GM23338 (cell line): ENCODE data around the gene SNRNP200. TPM values are rescaled to one million over a fixed set of nuclear protein-coding genes. Genes with fewer than 3 reads are reported as not detected.

Experiments
- ATAC-seq: fragments of 200-7000 bp; cut with Tn5 transposase; 3 replicates; pipeline ENCODE4 v1.9.1; 2020
- DNase-seq: peaks from one replicate; pipeline ENCODE4 v3.0.0-alpha.2; 2015; ENCODE audit warnings: low spot score
- H2AFZ ChIP-seq: fragments of 200-600 bp; sonication (generic); 2 replicates; pipeline ENCODE4 v1.8.0; 2016; ENCODE audit warnings: antibody characterized with exemption, mild to moderate bottlenecking, moderate library complexity
- H3F3A ChIP-seq: fragments of 200-600 bp; sonication (generic); replicated peaks from 2 replicates; pipeline ENCODE4 v1.8.0; 2017; ENCODE audit warnings: antibody characterized with exemption, mixed run types, low read depth
- H3K27ac ChIP-seq: fragments of 200-600 bp; sonication (generic); 2 replicates; pipeline ENCODE4 v1.6.1; 2016; ENCODE audit warnings: low read depth
- H3K27me3 ChIP-seq: fragments of 200-600 bp; sonication (generic); 2 replicates; pipeline ENCODE4 v1.8.0; 2016; ENCODE audit warnings: mild to moderate bottlenecking, mixed run types, moderate library complexity; ENCODE audit not compliant: insufficient read depth
- H3K36me3 ChIP-seq: fragments of 200-600 bp; sonication (generic); 2 replicates; pipeline ENCODE4 v1.8.0; 2016; ENCODE audit warnings: mild to moderate bottlenecking; ENCODE audit not compliant: insufficient read depth
- H3K4me1 ChIP-seq: fragments of 200-600 bp; sonication (generic); 2 replicates; pipeline ENCODE4 v1.8.0; 2016; ENCODE audit warnings: mild to moderate bottlenecking, moderate library complexity; ENCODE audit not compliant: insufficient read depth
- H3K4me2 ChIP-seq: fragments of 200-600 bp; sonication (generic); 2 replicates; pipeline ENCODE4 v1.7.1; 2017; ENCODE audit warnings: mixed run types
- H3K4me3 ChIP-seq: fragments of 200-600 bp; sonication (generic); 2 replicates; pipeline ENCODE4 v1.6.1; 2016; ENCODE audit warnings: mixed run types
- H3K79me2 ChIP-seq: fragments of 200-600 bp; sonication (generic); replicated peaks from 2 replicates; pipeline ENCODE4 v1.8.0; 2017; ENCODE audit warnings: mild to moderate bottlenecking; ENCODE audit not compliant: insufficient read depth
- H3K9me2 ChIP-seq: fragments of 200-600 bp; sonication (generic); 2 replicates; pipeline ENCODE4 v1.8.0; 2017; ENCODE audit not compliant: insufficient read depth
- H4K20me1 ChIP-seq: fragments of 200-600 bp; sonication (generic); replicated peaks from 2 replicates; pipeline ENCODE4 v1.8.0; 2017; ENCODE audit warnings: mild to moderate bottlenecking; ENCODE audit not compliant: insufficient read depth
- H3K27ac Mint-ChIP-seq: 2 replicates; pipeline ENCODE4 v1.8.0; 2020; ENCODE audit warnings: inconsistent platforms, mild to moderate bottlenecking, moderate library complexity, mixed read lengths
- H3K27me3 Mint-ChIP-seq: 3 replicates; pipeline ENCODE4 v1.8.0; 2022; ENCODE audit warnings: low read depth, mild to moderate bottlenecking, moderate library complexity, mixed read lengths, inconsistent platforms; ENCODE audit not compliant: insufficient read depth, poor library complexity
- H3K36me3 Mint-ChIP-seq: 3 replicates; pipeline ENCODE4 v1.8.0; 2021; ENCODE audit warnings: low read depth, mild to moderate bottlenecking, inconsistent platforms, moderate library complexity, mixed read lengths
- H3K4me1 Mint-ChIP-seq: 3 replicates; pipeline ENCODE4 v1.8.0; 2020; ENCODE audit warnings: mild to moderate bottlenecking, inconsistent platforms, mixed read lengths
- H3K4me3 Mint-ChIP-seq: 3 replicates; pipeline ENCODE4 v1.8.0; 2021; ENCODE audit warnings: moderate library complexity, mild to moderate bottlenecking, inconsistent platforms, mixed read lengths
- H3K9me3 Mint-ChIP-seq: 3 replicates; pipeline ENCODE4 v1.8.0; 2020; ENCODE audit warnings: moderate library complexity, mild to moderate bottlenecking, inconsistent platforms, mixed read lengths
- CREB1 ChIP-seq: fragments of 250-450 bp; sonication (Bioruptor Pico); IDR thresholded peaks from 2 replicates; pipeline ENCODE4 v1.5.0; 2020; ENCODE audit warnings: low read depth, mild to moderate bottlenecking, moderate library complexity
- EZH2 ChIP-seq: fragments of 200-600 bp; sonication (generic); IDR thresholded peaks from one replicate; pipeline ENCODE4 v1.8.0; 2017; ENCODE audit warnings: antibody characterized with exemption, mild to moderate bottlenecking, low read depth; ENCODE audit not compliant: unreplicated experiment
- EZH2phosphoT487 ChIP-seq: fragments of 200-600 bp; sonication (generic); IDR thresholded peaks from one replicate; pipeline ENCODE4 v1.8.1; 2018; ENCODE audit warnings: antibody characterized with exemption; ENCODE audit not compliant: unreplicated experiment
- JUNB ChIP-seq: IDR thresholded peaks from one replicate; pipeline ENCODE4 v1.6.1; 2016; ENCODE audit warnings: antibody characterized with exemption; ENCODE audit not compliant: unreplicated experiment
- NANOG ChIP-seq: IDR thresholded peaks from 2 replicates; pipeline ENCODE4 v1.6.1; 2016; ENCODE audit warnings: antibody characterized with exemption, borderline replicate concordance
- POLR2AphosphoS5 ChIP-seq: IDR thresholded peaks from 2 replicates; pipeline ENCODE4 v1.6.1; 2016; ENCODE audit warnings: antibody characterized with exemption, low read depth
- STAT1 ChIP-seq: IDR thresholded peaks from one replicate; pipeline ENCODE4 v1.6.1; 2016; ENCODE audit warnings: antibody characterized with exemption; ENCODE audit not compliant: unreplicated experiment
- ZNF114 ChIP-seq: fragments of 250-450 bp; sonication (Bioruptor Pico); IDR thresholded peaks from 2 replicates; pipeline ENCODE4 v1.5.0; 2020; ENCODE audit warnings: mild to moderate bottlenecking, moderate library complexity
- ZNF331 ChIP-seq: fragments of 250-450 bp; sonication (Bioruptor Pico); IDR thresholded peaks from 2 replicates; pipeline ENCODE4 v1.5.0; 2020; ENCODE audit warnings: low read depth, mild to moderate bottlenecking, moderate library complexity
- polyA plus RNA-seq: library from polyadenylated mRNA; unstranded; fragments of >200 nt; fragmentation: Nextera tagmentation; extraction: Ambion mirVana; gene quantifications from 2 replicates; pipeline ENCODE4 v1.2.1, GENCODE V29; 2016
- total RNA-seq: library from RNA; depleted of rRNA; stranded (reverse); fragments of >200 nt; shearing (Covaris generic); gene quantifications from 2 replicates; pipeline ENCODE4 v1.2.3, GENCODE V29; 2014
- TF ChIP-seq, protein P1 (sequence below): IDR thresholded peaks from 2 replicates; pipeline ENCODE4 v1.6.1; 2016; ENCODE audit warnings: antibody characterized with exemption
- TF ChIP-seq, protein P2 (sequence below): IDR thresholded peaks from one replicate; pipeline ENCODE4 v1.6.1; 2018; ENCODE audit warnings: antibody characterized with exemption; ENCODE audit not compliant: unreplicated experiment
- TF ChIP-seq, protein P3 (sequence below): fragments of 250-450 bp; sonication (Bioruptor Pico); IDR thresholded peaks from 2 replicates; pipeline ENCODE4 v1.5.0; 2020; ENCODE audit warnings: mild to moderate bottlenecking, moderate library complexity
- TF ChIP-seq, protein P4 (sequence below), 2 experiments: fragments of 200-600 bp in 1 of 2; sonication (generic) in 1 of 2; conservative IDR thresholded peaks; 2 replicates each; pipeline versions ENCODE4 v1.5.1 to v1.6.1; 2016 to 2017; ENCODE audit warnings: antibody characterized with exemption in 2 of 2, low read depth in 2 of 2, mild to moderate bottlenecking in 2 of 2, moderate library complexity in 1 of 2

Gene SNRNP200
- total and polyA plus RNA-seq, 2 experiments from 2014 or later = 70.7 to 179 TPM

DNA sequence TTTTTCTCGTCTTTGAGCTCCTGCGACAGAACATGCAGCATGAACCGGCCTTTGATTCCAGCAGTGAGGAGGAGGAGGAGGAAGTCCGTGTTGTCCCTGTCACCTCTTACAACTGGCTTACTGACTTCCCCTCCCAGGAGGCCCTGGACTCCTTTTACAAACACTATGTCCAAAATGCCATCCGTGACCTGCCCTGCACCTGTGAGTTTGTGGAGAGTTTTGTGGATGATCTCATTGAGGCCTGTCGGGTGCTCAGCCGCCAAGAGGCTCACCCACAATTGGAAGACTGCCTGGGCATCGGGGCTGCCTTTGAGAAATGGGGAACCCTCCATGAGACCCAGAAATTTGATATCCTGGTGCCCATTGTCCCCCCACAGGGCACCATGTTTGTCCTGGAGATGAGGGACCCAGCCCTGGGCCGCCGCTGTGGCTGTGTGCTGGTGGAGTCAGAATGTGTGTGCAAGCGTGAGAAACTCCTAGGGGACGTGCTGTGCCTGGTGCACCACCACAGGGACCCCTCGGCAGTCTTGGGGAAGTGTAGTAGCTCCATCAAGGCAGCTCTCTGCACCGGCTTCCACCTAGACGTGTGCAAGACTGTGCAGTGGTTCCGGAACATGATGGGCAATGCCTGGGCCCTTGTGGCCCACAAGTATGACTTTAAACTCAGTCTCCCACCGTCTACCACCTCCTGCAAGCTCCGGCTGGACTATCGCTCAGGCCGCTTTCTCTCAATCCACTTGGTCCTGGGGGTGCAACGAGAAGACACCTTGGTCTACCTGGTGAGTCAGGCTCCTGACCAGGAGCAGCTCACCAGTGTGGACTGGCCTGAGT, 21.9 kb upstream of the SNRNP200 start:
- Mint-ChIP-seq H3K4me3 (no peak overlapping the region; the same call in 2 of the 3 replicates), H3K9me3 (no peaks in the 10 kb centered on the region), H3K27me3 (peaks cover 23% of the 10 kb centered on the region), H3K4me1 (peaks cover 12% of the 10 kb centered on the region), H3K27ac (no peak overlapping the region), H3K36me3 (peaks cover 24% of the 10 kb centered on the region)
- no peak overlapping the region for H2AFZ ChIP-seq
- no peak for DNase-seq
- 0 out of 2 replicates have a peak, but pooled peaks cover 4% of the 10 kb centered on the region for H3K4me1 ChIP-seq
- no peaks in the 10 kb centered on the region for H3K79me2 ChIP-seq
- ATAC-seq = no peak
- H3K4me3 ChIP-seq = no peak overlapping the region
- no peaks in the 10 kb centered on the region for H3K36me3 ChIP-seq
- no peaks in the 10 kb centered on the region for H3K9me2 ChIP-seq
- peaks cover 39% of the 10 kb centered on the region for H3K27me3 ChIP-seq
- no peak overlapping the region for H3K4me2 ChIP-seq
- TF ChIP-seq, protein P1, sequence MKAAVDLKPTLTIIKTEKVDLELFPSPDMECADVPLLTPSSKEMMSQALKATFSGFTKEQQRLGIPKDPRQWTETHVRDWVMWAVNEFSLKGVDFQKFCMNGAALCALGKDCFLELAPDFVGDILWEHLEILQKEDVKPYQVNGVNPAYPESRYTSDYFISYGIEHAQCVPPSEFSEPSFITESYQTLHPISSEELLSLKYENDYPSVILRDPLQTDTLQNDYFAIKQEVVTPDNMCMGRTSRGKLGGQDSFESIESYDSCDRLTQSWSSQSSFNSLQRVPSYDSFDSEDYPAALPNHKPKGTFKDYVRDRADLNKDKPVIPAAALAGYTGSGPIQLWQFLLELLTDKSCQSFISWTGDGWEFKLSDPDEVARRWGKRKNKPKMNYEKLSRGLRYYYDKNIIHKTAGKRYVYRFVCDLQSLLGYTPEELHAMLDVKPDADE = no peak
- TF ChIP-seq NANOG = no peak
- no peak for TF ChIP-seq JUNB
- TF ChIP-seq, protein P2, sequence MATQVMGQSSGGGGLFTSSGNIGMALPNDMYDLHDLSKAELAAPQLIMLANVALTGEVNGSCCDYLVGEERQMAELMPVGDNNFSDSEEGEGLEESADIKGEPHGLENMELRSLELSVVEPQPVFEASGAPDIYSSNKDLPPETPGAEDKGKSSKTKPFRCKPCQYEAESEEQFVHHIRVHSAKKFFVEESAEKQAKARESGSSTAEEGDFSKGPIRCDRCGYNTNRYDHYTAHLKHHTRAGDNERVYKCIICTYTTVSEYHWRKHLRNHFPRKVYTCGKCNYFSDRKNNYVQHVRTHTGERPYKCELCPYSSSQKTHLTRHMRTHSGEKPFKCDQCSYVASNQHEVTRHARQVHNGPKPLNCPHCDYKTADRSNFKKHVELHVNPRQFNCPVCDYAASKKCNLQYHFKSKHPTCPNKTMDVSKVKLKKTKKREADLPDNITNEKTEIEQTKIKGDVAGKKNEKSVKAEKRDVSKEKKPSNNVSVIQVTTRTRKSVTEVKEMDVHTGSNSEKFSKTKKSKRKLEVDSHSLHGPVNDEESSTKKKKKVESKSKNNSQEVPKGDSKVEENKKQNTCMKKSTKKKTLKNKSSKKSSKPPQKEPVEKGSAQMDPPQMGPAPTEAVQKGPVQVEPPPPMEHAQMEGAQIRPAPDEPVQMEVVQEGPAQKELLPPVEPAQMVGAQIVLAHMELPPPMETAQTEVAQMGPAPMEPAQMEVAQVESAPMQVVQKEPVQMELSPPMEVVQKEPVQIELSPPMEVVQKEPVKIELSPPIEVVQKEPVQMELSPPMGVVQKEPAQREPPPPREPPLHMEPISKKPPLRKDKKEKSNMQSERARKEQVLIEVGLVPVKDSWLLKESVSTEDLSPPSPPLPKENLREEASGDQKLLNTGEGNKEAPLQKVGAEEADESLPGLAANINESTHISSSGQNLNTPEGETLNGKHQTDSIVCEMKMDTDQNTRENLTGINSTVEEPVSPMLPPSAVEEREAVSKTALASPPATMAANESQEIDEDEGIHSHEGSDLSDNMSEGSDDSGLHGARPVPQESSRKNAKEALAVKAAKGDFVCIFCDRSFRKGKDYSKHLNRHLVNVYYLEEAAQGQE = no peak
- TF ChIP-seq, protein P3, sequence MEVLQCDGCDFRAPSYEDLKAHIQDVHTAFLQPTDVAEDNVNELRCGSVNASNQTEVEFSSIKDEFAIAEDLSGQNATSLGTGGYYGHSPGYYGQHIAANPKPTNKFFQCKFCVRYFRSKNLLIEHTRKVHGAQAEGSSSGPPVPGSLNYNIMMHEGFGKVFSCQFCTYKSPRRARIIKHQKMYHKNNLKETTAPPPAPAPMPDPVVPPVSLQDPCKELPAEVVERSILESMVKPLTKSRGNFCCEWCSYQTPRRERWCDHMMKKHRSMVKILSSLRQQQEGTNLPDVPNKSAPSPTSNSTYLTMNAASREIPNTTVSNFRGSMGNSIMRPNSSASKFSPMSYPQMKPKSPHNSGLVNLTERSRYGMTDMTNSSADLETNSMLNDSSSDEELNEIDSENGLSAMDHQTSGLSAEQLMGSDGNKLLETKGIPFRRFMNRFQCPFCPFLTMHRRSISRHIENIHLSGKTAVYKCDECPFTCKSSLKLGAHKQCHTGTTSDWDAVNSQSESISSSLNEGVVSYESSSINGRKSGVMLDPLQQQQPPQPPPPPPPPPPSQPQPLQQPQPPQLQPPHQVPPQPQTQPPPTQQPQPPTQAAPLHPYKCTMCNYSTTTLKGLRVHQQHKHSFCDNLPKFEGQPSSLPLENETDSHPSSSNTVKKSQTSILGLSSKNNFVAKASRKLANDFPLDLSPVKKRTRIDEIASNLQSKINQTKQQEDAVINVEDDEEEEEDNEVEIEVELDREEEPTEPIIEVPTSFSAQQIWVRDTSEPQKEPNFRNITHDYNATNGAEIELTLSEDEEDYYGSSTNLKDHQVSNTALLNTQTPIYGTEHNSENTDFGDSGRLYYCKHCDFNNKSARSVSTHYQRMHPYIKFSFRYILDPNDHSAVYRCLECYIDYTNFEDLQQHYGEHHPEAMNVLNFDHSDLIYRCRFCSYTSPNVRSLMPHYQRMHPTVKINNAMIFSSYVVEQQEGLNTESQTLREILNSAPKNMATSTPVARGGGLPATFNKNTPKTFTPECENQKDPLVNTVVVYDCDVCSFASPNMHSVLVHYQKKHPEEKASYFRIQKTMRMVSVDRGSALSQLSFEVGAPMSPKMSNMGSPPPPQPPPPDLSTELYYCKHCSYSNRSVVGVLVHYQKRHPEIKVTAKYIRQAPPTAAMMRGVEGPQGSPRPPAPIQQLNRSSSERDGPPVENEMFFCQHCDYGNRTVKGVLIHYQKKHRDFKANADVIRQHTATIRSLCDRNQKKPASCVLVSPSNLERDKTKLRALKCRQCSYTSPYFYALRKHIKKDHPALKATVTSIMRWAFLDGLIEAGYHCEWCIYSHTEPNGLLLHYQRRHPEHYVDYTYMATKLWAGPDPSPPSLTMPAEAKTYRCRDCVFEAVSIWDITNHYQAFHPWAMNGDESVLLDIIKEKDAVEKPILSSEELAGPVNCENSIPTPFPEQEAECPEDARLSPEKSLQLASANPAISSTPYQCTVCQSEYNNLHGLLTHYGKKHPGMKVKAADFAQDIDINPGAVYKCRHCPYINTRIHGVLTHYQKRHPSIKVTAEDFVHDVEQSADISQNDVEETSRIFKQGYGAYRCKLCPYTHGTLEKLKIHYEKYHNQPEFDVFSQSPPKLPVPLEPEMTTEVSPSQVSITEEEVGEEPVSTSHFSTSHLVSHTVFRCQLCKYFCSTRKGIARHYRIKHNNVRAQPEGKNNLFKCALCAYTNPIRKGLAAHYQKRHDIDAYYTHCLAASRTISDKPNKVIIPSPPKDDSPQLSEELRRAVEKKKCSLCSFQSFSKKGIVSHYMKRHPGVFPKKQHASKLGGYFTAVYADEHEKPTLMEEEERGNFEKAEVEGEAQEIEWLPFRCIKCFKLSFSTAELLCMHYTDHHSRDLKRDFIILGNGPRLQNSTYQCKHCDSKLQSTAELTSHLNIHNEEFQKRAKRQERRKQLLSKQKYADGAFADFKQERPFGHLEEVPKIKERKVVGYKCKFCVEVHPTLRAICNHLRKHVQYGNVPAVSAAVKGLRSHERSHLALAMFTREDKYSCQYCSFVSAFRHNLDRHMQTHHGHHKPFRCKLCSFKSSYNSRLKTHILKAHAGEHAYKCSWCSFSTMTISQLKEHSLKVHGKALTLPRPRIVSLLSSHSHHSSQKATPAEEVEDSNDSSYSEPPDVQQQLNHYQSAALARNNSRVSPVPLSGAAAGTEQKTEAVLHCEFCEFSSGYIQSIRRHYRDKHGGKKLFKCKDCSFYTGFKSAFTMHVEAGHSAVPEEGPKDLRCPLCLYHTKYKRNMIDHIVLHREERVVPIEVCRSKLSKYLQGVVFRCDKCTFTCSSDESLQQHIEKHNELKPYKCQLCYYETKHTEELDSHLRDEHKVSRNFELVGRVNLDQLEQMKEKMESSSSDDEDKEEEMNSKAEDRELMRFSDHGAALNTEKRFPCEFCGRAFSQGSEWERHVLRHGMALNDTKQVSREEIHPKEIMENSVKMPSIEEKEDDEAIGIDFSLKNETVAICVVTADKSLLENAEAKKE (CRISPR knock-in tag) = no peak
- TF ChIP-seq, protein P4, sequence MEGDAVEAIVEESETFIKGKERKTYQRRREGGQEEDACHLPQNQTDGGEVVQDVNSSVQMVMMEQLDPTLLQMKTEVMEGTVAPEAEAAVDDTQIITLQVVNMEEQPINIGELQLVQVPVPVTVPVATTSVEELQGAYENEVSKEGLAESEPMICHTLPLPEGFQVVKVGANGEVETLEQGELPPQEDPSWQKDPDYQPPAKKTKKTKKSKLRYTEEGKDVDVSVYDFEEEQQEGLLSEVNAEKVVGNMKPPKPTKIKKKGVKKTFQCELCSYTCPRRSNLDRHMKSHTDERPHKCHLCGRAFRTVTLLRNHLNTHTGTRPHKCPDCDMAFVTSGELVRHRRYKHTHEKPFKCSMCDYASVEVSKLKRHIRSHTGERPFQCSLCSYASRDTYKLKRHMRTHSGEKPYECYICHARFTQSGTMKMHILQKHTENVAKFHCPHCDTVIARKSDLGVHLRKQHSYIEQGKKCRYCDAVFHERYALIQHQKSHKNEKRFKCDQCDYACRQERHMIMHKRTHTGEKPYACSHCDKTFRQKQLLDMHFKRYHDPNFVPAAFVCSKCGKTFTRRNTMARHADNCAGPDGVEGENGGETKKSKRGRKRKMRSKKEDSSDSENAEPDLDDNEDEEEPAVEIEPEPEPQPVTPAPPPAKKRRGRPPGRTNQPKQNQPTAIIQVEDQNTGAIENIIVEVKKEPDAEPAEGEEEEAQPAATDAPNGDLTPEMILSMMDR (conservative IDR thresholded peaks at IDR 0.05; ENCODE audit: low read depth in 2 of 2) = no peak
- no peak for TF ChIP-seq ZNF114 (CRISPR knock-in tag)
- TF ChIP-seq STAT1 = no peak
- no peak for TF ChIP-seq CREB1 (CRISPR knock-in tag)
- no peak for TF ChIP-seq ZNF331 (CRISPR knock-in tag)
- TF ChIP-seq POLR2AphosphoS5 = no peak
- TF ChIP-seq EZH2 = no peak
- TF ChIP-seq EZH2phosphoT487 = no peak
- H3F3A ChIP-seq = peaks cover 7% of the 10 kb centered on the region; the same call in 1 of the 2 replicates
- no peak overlapping the region for H3K27ac ChIP-seq
- 0 out of 2 replicates have a peak, but pooled peaks cover 3% of the 10 kb centered on the region for H4K20me1 ChIP-seq
